ENCODE data around the gene FSHR.

FSHR gene

GRCh38 chr2:49029406-49029805 lies 124.9 kb downstream of the FSHR start:
- DNase-seq, result no peak

GRCh38 chr2:49028101-49028500 lies 126.2 kb downstream of the FSHR start:
- DNase-seq, result no peak

GRCh38 chr2:49026706-49027105 lies 127.6 kb downstream of the FSHR start:
- no peak for DNase-seq

GRCh38 chr2:49021271-49021670 lies 133.0 kb downstream of the FSHR start:
- no peak for DNase-seq

- no peak for DNase-seq
These were observed 149.1 kb downstream of the FSHR start for GRCh38 chr2:49005261-49005660.

- DNase-seq, result no peak
These were observed 150.2 kb downstream of the FSHR start for GRCh38 chr2:49004036-49004626.

GRCh38 chr2:49003201-49003600 lies 151.1 kb downstream of the FSHR start:
- DNase-seq, result no peak

GRCh38 chr2:49002750-49003149 lies 151.6 kb downstream of the FSHR start:
- DNase-seq, result no peak

- DNase-seq, result no peak
These were observed 153.6 kb downstream of the FSHR start for GRCh38 chr2:49000695-49001094.

GRCh38 chr2:48998449-48998848 lies 155.9 kb downstream of the FSHR start:
- no peak for DNase-seq

- DNase-seq, result no peak
These were observed 160.7 kb downstream of the FSHR start for GRCh38 chr2:48993576-48993975.

GRCh38 chr2:48991415-48992131 lies 162.7 kb downstream of the FSHR start:
- no peak for DNase-seq

- DNase-seq, result no peak
These were observed 169.4 kb downstream of the FSHR start for GRCh38 chr2:48984922-48985321.

GRCh38 chr2:48983551-48983950 lies 170.8 kb downstream of the FSHR start:
- no peak for DNase-seq

GRCh38 chr2:48982887-48983435 lies 171.4 kb downstream of the FSHR start:
- no peak for DNase-seq

GRCh38 chr2:48980846-48981245 lies 173.5 kb downstream of the FSHR start:
- no peak for DNase-seq

GRCh38 chr2:48979691-48980090 lies 174.6 kb downstream of the FSHR start:
- no peak for DNase-seq

- DNase-seq, result no peak
These were observed 176.2 kb downstream of the FSHR start for GRCh38 chr2:48978131-48978530.

GRCh38 chr2:48971801-48972200 lies 182.5 kb downstream of the FSHR start:
- no peak for DNase-seq

- DNase-seq, result no peak
These were observed 186.3 kb downstream of the FSHR start for GRCh38 chr2:48968011-48968410.

- no peak for DNase-seq
These were observed 189.1 kb downstream of the FSHR start for GRCh38 chr2:48965204-48965603.

- DNase-seq, result no peak
These were observed 193.3 kb downstream of the FSHR start for GRCh38 chr2:48961009-48961408.

- no peak for DNase-seq
These were observed 199.4 kb downstream of the FSHR start for GRCh38 chr2:48954935-48955334.

- no peak for DNase-seq
These were observed 200.0 kb downstream of the FSHR start for GRCh38 chr2:48954311-48954710.

- DNase-seq, result no peak
These were observed 201.7 kb downstream of the FSHR start for GRCh38 chr2:48952614-48953013.
